PC-9 (cell line): ENCODE data around the gene CUX1. TPM values are rescaled to one million over a fixed set of nuclear protein-coding genes. Genes with fewer than 3 reads are reported as not detected.

Experiments
- BruUV-seq: library from RNA; stranded (reverse); fragments of 400-500 nt; replicated peaks from 2 replicates; lab custom pipeline; 2021; lab: Mats Ljungman, UMichigan
- CTCF ChIA-PET: fragments of 300-600 bp; sonication (Branson Sonifier 250); formaldehyde crosslinking; loops from one replicate; lab custom pipeline; 2022; ENCODE audit warnings: antibody characterized with exemption; lab: Charles Lee
- POLR2A ChIA-PET: fragments of 300-600 bp; sonication (Branson Sonifier 250); formaldehyde crosslinking; loops from one replicate; lab custom pipeline; 2022; ENCODE audit warnings: antibody characterized with exemption; ENCODE audit not compliant: unreplicated experiment; lab: Charles Lee
- DNase-seq, 2 experiments: peaks; one replicate each; pipeline versions ENCODE4 v3.0.0 to v3.0.0-alpha.2; 2015 to 2022; ENCODE audit warnings: mixed read lengths in 1 of 2
- H2AFZ ChIP-seq: fragments of 200-600 bp; sonication (generic); 2 replicates; pipeline ENCODE4 v1.8.1; 2017; ENCODE audit warnings: antibody characterized with exemption
- H3F3A ChIP-seq: fragments of 200-600 bp; sonication (generic); 2 replicates; pipeline ENCODE4 v1.8.1; 2017; ENCODE audit warnings: antibody characterized with exemption, mild to moderate bottlenecking, low read depth; ENCODE audit not compliant: insufficient read depth
- H3K27ac ChIP-seq: fragments of 200-600 bp; sonication (generic); 2 replicates; pipeline ENCODE4 v1.6.1; 2016; ENCODE audit warnings: mixed run types
- H3K27me3 ChIP-seq: fragments of 200-600 bp; sonication (generic); 2 replicates; pipeline ENCODE4 v1.6.1; 2016; ENCODE audit warnings: low read depth, mixed run types; ENCODE audit not compliant: insufficient read depth
- H3K36me3 ChIP-seq: fragments of 200-600 bp; sonication (generic); 2 replicates; pipeline ENCODE4 v1.6.1; 2016; ENCODE audit warnings: low read depth, mixed run types
- H3K4me1 ChIP-seq: fragments of 200-600 bp; sonication (generic); replicated peaks from 2 replicates; pipeline ENCODE4 v1.6.1; 2016; ENCODE audit warnings: mixed run types; ENCODE audit not compliant: insufficient read depth
- H3K4me2 ChIP-seq: fragments of 200-600 bp; sonication (generic); 2 replicates; pipeline ENCODE4 v1.6.1; 2017; ENCODE audit warnings: mixed run types
- H3K4me3 ChIP-seq: fragments of 200-600 bp; sonication (generic); 2 replicates; pipeline ENCODE4 v1.6.1; 2016; ENCODE audit warnings: mixed run types
- H3K79me2 ChIP-seq: fragments of 200-600 bp; sonication (generic); 2 replicates; pipeline ENCODE4 v1.6.1; 2017; ENCODE audit warnings: low read depth, mixed run types
- H3K9me2 ChIP-seq: fragments of 200-600 bp; sonication (generic); 2 replicates; pipeline ENCODE4 v1.8.1; 2017; ENCODE audit warnings: mild to moderate bottlenecking; ENCODE audit not compliant: insufficient read depth
- H3K9me3 ChIP-seq: fragments of 200-600 bp; sonication (generic); 2 replicates; pipeline ENCODE4 v1.8.1; 2016; ENCODE audit warnings: low read depth; ENCODE audit not compliant: insufficient read depth
- H4K20me1 ChIP-seq: fragments of 200-600 bp; sonication (generic); 2 replicates; pipeline ENCODE4 v1.8.1; 2017; ENCODE audit not compliant: insufficient read depth
- CTCF ChIP-seq: fragments of 200-600 bp; sonication (generic); conservative IDR thresholded peaks from 2 replicates; pipeline ENCODE4 v1.6.1; 2017; ENCODE audit warnings: mixed run types, antibody characterized with exemption, mild to moderate bottlenecking, moderate library complexity
- EZH2 ChIP-seq: fragments of 200-600 bp; sonication (generic); IDR thresholded peaks from 2 replicates; pipeline ENCODE4 v1.8.0; 2017; ENCODE audit warnings: antibody characterized with exemption, low read depth
- intact Hi-C: fragments of 100-400 bp; cut with micrococcal nuclease; formaldehyde crosslinking; loops from one replicate; pipeline ENCODE4 v1.10.0; 2022; ENCODE audit not compliant: unreplicated experiment
- total RNA-seq: library from RNA; stranded (reverse); gene quantifications from 2 replicates; pipeline ENCODE4 v1.2.3, GENCODE V29; 2021

CUX1 gene
- total RNA-seq, 1 experiment from 2014 or later, result 83.3 TPM

- no TSS peak for BruUV-seq
- Histone ChIP-seq H3K9me3 (no peaks in the 10 kb centered on the region), H3K36me3 (no peaks in the 10 kb centered on the region), H3K27me3 (no peaks in the 10 kb centered on the region), H3K4me3 (no peak overlapping the region), H3K79me2 (no peaks in the 10 kb centered on the region), H3K9me2 (no peaks in the 10 kb centered on the region), H2AFZ (no peak overlapping the region), H3F3A (no peaks in the 10 kb centered on the region; the same call in 1 of the 2 replicates), H3K27ac (no peak overlapping the region), H3K4me2 (no peak overlapping the region), H4K20me1 (no peaks in the 10 kb centered on the region), H3K4me1 (no peaks in the 10 kb centered on the region)
- ChIA-PET CTCF (interaction anchor here (0.6 kb wide), 1 partner anchor 57 kb away, joined by 4 read pairs; no protein-coding TSS in a partner anchor), POLR2A (interaction anchor here (0.6 kb wide), 1 partner anchor 15 kb away, joined by 3 read pairs; no protein-coding TSS in a partner anchor)
- intact Hi-C loops, result no loop called here
- no peak for TF ChIP-seq CTCF
- TF ChIP-seq EZH2, result no peak
- DNase-seq, result no peak
Measured at GRCh38 chr7:102106625-102107024, 289.2 kb downstream of the CUX1 start.

- POLR2A ChIA-PET, result no interaction called here
- CTCF ChIA-PET, result no interaction called here
- intact Hi-C loops, result no loop called here
- H3K27me3 ChIP-seq, result no peaks in the 10 kb centered on the region
- no peaks in the 10 kb centered on the region for H3K4me1 ChIP-seq
- no TSS peak for BruUV-seq
- H3K9me3 ChIP-seq, result no peaks in the 10 kb centered on the region
- no peaks in the 10 kb centered on the region for H4K20me1 ChIP-seq
- H3K27ac ChIP-seq, result no peak overlapping the region
- no peak for DNase-seq
- TF ChIP-seq EZH2 (no peak), CTCF (no peak)
- H3K4me3 ChIP-seq, result no peak overlapping the region
- no peaks in the 10 kb centered on the region for H3K9me2 ChIP-seq
- no peaks in the 10 kb centered on the region; the same call in 1 of the 2 replicates for H3F3A ChIP-seq
- H2AFZ ChIP-seq, result no peak overlapping the region
- no peaks in the 10 kb centered on the region for H3K79me2 ChIP-seq
- H3K4me2 ChIP-seq, result no peak overlapping the region
- no peaks in the 10 kb centered on the region for H3K36me3 ChIP-seq
Measured at GRCh38 chr7:102107474-102108104, 290.2 kb downstream of the CUX1 start.

GRCh38 chr7:102111061-102112041, 293.9 kb downstream of the CUX1 start:
- Histone ChIP-seq H3K27ac (no peak overlapping the region), H3K4me3 (no peak overlapping the region), H3K9me3 (no peaks in the 10 kb centered on the region), H3K9me2 (no peaks in the 10 kb centered on the region), H4K20me1 (no peaks in the 10 kb centered on the region), H3K79me2 (no peaks in the 10 kb centered on the region), H3K36me3 (no peaks in the 10 kb centered on the region), H3K4me1 (no peaks in the 10 kb centered on the region), H3K4me2 (no peak overlapping the region), H3K27me3 (no peaks in the 10 kb centered on the region), H3F3A (no peaks in the 10 kb centered on the region; the same call in 1 of the 2 replicates), H2AFZ (no peak overlapping the region)
- ChIA-PET CTCF (no interaction called here), POLR2A (no interaction called here)
- no TSS peak for BruUV-seq
- intact Hi-C loops, result no loop called here
- no peak for TF ChIP-seq EZH2
- TF ChIP-seq CTCF, result no peak
- DNase-seq, result no peak
